SU-DHL-6 (cell line): ENCODE measurements around the gene HSH2D.

Experiments used
- H2AFZ ChIP-seq: fragments of 200-600 bp; sonication (generic); 2 replicates; pipeline ENCODE4 v1.6.1; 2014; ENCODE audit warnings: low read depth, mild to moderate bottlenecking, moderate library complexity, mixed read lengths, antibody characterized with exemption, low read length; ENCODE audit not compliant: severe bottlenecking
- H3F3A ChIP-seq: fragments of 200-600 bp; shearing (Covaris generic); 2 replicates; pipeline ENCODE4 v1.6.0; 2016; ENCODE audit warnings: antibody characterized with exemption, mild to moderate bottlenecking; ENCODE audit not compliant: insufficient read depth
- H3K27ac ChIP-seq: fragments of 200-600 bp; sonication (generic); 2 replicates; pipeline ENCODE4 v1.5.1; 2016; ENCODE audit warnings: low read depth, mild to moderate bottlenecking, low read length, moderate library complexity, mixed read lengths
- H3K27me3 ChIP-seq: fragments of 200-600 bp; sonication (generic), shearing (Covaris generic); 2 replicates; pipeline ENCODE4 v1.6.0; 2014; ENCODE audit warnings: mild to moderate bottlenecking, low read length
- H3K36me3 ChIP-seq: fragments of 200-600 bp; sonication (generic); 2 replicates; pipeline ENCODE4 v1.6.1; 2014; ENCODE audit warnings: mild to moderate bottlenecking, low read length, mixed read lengths
- H3K4me2 ChIP-seq: fragments of 300-600, 200-600 bp; shearing (Covaris generic), sonication (generic); 2 replicates; pipeline ENCODE4 v1.6.0; 2014; ENCODE audit warnings: low read length, low read depth, mild to moderate bottlenecking; ENCODE audit not compliant: poor library complexity, severe bottlenecking
- H3K4me3 ChIP-seq: fragments of 200-600 bp; sonication (generic); 2 replicates; pipeline ENCODE4 v1.5.1; 2014; ENCODE audit warnings: antibody characterized with exemption, low read length, mild to moderate bottlenecking, mixed read lengths; ENCODE audit not compliant: insufficient read depth, poor library complexity, severe bottlenecking
- H3K79me2 ChIP-seq: fragments of 200-600 bp; sonication (generic); 2 replicates; pipeline ENCODE4 v1.6.1; 2014; ENCODE audit warnings: mild to moderate bottlenecking, low read length, moderate library complexity; ENCODE audit not compliant: insufficient read depth
- H3K9ac ChIP-seq: fragments of 200-600 bp; sonication (generic); 2 replicates; pipeline ENCODE4 v1.7.0; 2014; ENCODE audit warnings: mild to moderate bottlenecking, low read length
- H3K9me2 ChIP-seq: fragments of 200-600 bp; sonication (generic); replicated peaks from 2 replicates; pipeline ENCODE4 v1.6.1; 2014; ENCODE audit warnings: low read length; ENCODE audit not compliant: insufficient read depth
- H3K9me3 ChIP-seq: fragments of 200-600 bp; sonication (generic); 2 replicates; pipeline ENCODE4 v1.6.1; 2014; ENCODE audit warnings: low read length, mixed read lengths; ENCODE audit not compliant: insufficient read depth
- H4K20me1 ChIP-seq: fragments of 200-600 bp; sonication (generic); 2 replicates; pipeline ENCODE4 v1.6.1; 2014; ENCODE audit warnings: low read depth, mild to moderate bottlenecking, antibody characterized with exemption, low read length, moderate library complexity, mixed read lengths
- CTCF ChIP-seq: fragments of 200-600 bp; sonication (generic); IDR thresholded peaks from one replicate; pipeline ENCODE4 v1.5.1; 2017; ENCODE audit warnings: antibody characterized with exemption, mild to moderate bottlenecking, low read length, moderate library complexity; ENCODE audit not compliant: insufficient read depth, poor library complexity, severe bottlenecking
- EZH2phosphoT487 ChIP-seq: fragments of 200-600 bp; sonication (generic), shearing (Covaris generic); conservative IDR thresholded peaks from 2 replicates; pipeline ENCODE4 v1.6.1; 2018; ENCODE audit warnings: mild to moderate bottlenecking, antibody characterized with exemption, low read length, moderate library complexity, mixed read lengths

The HSH2D gene

DNA sequence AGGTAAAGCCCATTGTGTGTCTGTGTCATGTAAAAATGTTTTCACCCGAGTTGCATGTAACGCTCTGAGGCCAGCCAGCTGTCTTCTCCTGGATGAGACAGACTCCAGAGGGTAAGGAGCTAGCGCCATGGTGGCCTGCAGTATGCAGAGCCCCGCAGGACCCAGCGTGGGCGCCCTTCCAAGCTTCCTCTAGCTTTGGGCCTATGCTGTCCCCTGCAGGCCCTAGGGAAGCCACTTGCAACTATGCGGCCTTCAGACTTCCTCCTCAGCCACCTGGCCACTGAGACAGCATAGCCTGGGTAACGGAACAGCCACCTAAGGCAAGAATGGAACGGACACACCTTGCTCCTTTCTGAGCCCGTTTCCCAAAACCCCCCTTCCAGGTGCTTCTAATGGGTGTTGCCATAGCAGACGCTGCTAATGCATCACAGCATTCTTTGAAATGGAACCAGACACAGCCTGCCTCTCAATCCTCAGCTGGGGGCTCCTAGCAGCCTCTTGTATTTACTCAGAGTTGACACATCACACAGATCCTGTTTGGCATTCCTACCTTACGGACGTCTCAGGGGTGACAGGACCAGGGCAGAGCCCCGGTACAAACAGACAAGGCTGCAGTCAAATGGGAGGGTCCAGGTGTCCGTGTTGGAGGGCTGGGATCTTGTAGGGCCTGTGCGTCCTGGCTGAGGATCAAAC lies 47.9 kb downstream of the HSH2D start:
- no peak overlapping the region for H3K27ac ChIP-seq
- H4K20me1 ChIP-seq, result no peaks in the 10 kb centered on the region
- no peak overlapping the region for H3K9ac ChIP-seq
- H3K36me3 ChIP-seq, result no peaks in the 10 kb centered on the region
- peaks cover 11% of the 10 kb centered on the region for H3K79me2 ChIP-seq
- no peaks in the 10 kb centered on the region for H3K27me3 ChIP-seq
- H3K4me3 ChIP-seq, result no peak overlapping the region
- no peak for TF ChIP-seq CTCF
- no peak for TF ChIP-seq EZH2phosphoT487
- H2AFZ ChIP-seq, result no peak overlapping the region
- H3K9me2 ChIP-seq, result no peaks in the 10 kb centered on the region
- H3K9me3 ChIP-seq, result no peaks in the 10 kb centered on the region
- no peaks in the 10 kb centered on the region for H3F3A ChIP-seq
- H3K4me2 ChIP-seq, result no peak overlapping the region

GRCh38 chr19:16193466-16193865 lies 50.0 kb downstream of the HSH2D start:
- no peaks in the 10 kb centered on the region for H3K9me2 ChIP-seq
- no peak overlapping the region for H3K9ac ChIP-seq
- H3K27me3 ChIP-seq, result no peaks in the 10 kb centered on the region
- no peaks in the 10 kb centered on the region for H3K36me3 ChIP-seq
- H3K9me3 ChIP-seq, result no peaks in the 10 kb centered on the region
- H3K4me2 ChIP-seq, result no peak overlapping the region
- H3F3A ChIP-seq, result peaks cover 3% of the 10 kb centered on the region; the same call in 1 of the 2 replicates
- H4K20me1 ChIP-seq, result no peaks in the 10 kb centered on the region
- H2AFZ ChIP-seq, result no peak overlapping the region
- H3K27ac ChIP-seq, result no peak overlapping the region
- no peak overlapping the region for H3K4me3 ChIP-seq
- H3K79me2 ChIP-seq, result peaks cover 7% of the 10 kb centered on the region
- TF ChIP-seq CTCF (no peak), EZH2phosphoT487 (no peak)

DNA sequence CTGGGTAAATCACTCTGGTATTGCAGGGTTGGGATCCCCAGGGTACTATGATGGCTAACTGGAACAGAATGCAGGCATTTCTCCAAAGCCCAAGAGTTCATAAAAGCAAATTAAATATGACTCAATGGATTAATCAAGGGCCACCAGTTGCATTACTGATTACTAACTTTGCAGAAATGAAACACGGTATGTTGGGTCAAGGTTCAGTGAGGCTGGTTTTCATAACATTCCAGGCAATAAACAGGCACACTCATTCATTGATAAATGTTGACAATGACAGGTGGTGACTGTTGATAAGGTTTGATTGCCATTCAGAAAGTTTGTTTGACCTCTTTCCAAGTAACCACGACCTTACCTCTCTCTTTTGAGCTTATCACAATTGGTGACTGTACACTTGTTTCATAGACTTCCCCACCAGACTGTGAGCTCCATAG lies 53.7 kb downstream of the HSH2D start:
- Histone ChIP-seq H3K4me3 (peak overlapping the region; percentile 82), H3K27me3 (no peaks in the 10 kb centered on the region), H3K4me2 (peak overlapping the region; percentile 98), H3K79me2 (peaks cover 29% of the 10 kb centered on the region), H3F3A (peaks cover 3% of the 10 kb centered on the region; the same call in 1 of the 2 replicates), H4K20me1 (no peaks in the 10 kb centered on the region), H3K36me3 (no peaks in the 10 kb centered on the region), H2AFZ (peak overlapping the region; percentile 16), H3K9me2 (no peaks in the 10 kb centered on the region), H3K9ac (peak overlapping the region; percentile 83), H3K27ac (peak overlapping the region; percentile 64), H3K9me3 (no peaks in the 10 kb centered on the region)
- TF ChIP-seq EZH2phosphoT487 (no peak), CTCF (no peak)
